Measurements from ENCODE around the gene SETD5. TPM values are rescaled to one million over a fixed set of nuclear protein-coding genes. Genes with fewer than 3 reads are reported as not detected.

SETD5 gene
- total and polyA plus RNA-seq, 2 donors (not counting 1 experiment from before 2014, with no cell fraction given): 53.7 to 62.5 TPM

- DNase-seq (ENCODE audit: low read depth in 2 of 2): no peak
- peaks cover 2% of the 10 kb centered on the region for H3K4me1 ChIP-seq (ENCODE audit: control insufficient read depth, extremely low read depth, insufficient read depth, low read length)
- peaks cover 17% of the 10 kb centered on the region for H3K36me3 ChIP-seq (ENCODE audit: control insufficient read depth, insufficient read depth, low read length)
- H3K9ac ChIP-seq (ENCODE audit: insufficient read depth, low read length): no peak overlapping the region
- no peaks in the 10 kb centered on the region for H4K20me1 ChIP-seq (ENCODE audit: control insufficient read depth, extremely low read depth, insufficient read depth, low read length)
- H3K4me3 ChIP-seq (replicated peaks in 1 of 4; ENCODE audit: control extremely low read depth in 1 of 4, insufficient read depth in 1 of 4, low read depth in 3 of 4, low read length in 4 of 4): no peak overlapping the region
- TF ChIP-seq EZH2 (IDR thresholded peaks at IDR 0.05; ENCODE audit: low read length, missing control alignments): no peak
- no peak for TF ChIP-seq CTCF (conservative IDR thresholded peaks at IDR 0.05 in 1 of 2, IDR thresholded peaks at IDR 0.05 in 1 of 2; ENCODE audit: low read depth in 1 of 2, low read length in 2 of 2)
- H3K27me3 ChIP-seq (ENCODE audit: control insufficient read depth, insufficient read depth, low read length): no peaks in the 10 kb centered on the region
- H3K4me2 ChIP-seq (ENCODE audit: extremely low read depth, insufficient read depth, low read length): no peak overlapping the region
- H3K9me3 ChIP-seq (ENCODE audit: control insufficient read depth, insufficient read depth, low read depth, low read length): no peaks in the 10 kb centered on the region
- H3K27ac ChIP-seq (ENCODE audit: insufficient read depth, low read length): no peak overlapping the region
- H3K79me2 ChIP-seq (ENCODE audit: control insufficient read depth, insufficient read depth, low read length): peaks cover 77% of the 10 kb centered on the region
- H2AFZ ChIP-seq (ENCODE audit: low read length): no peak overlapping the region
Observed at GRCh38 chr3:9428411-9428810, 31.0 kb downstream of the SETD5 start.

GRCh38 chr3:9430733-9431132, 33.3 kb downstream of the SETD5 start:
- no peak overlapping the region for H2AFZ ChIP-seq (ENCODE audit: low read length)
- no peak overlapping the region for H3K4me2 ChIP-seq (ENCODE audit: extremely low read depth, insufficient read depth, low read length)
- H3K4me3 ChIP-seq (replicated peaks in 1 of 4; ENCODE audit: control extremely low read depth in 1 of 4, insufficient read depth in 1 of 4, low read depth in 3 of 4, low read length in 4 of 4): no peak overlapping the region
- TF ChIP-seq CTCF (conservative IDR thresholded peaks at IDR 0.05 in 1 of 2, IDR thresholded peaks at IDR 0.05 in 1 of 2; ENCODE audit: low read depth in 1 of 2, low read length in 2 of 2): no peak
- TF ChIP-seq EZH2 (IDR thresholded peaks at IDR 0.05; ENCODE audit: low read length, missing control alignments): no peak
- no peaks in the 10 kb centered on the region for H3K27me3 ChIP-seq (ENCODE audit: control insufficient read depth, insufficient read depth, low read length)
- H3K4me1 ChIP-seq (ENCODE audit: control insufficient read depth, extremely low read depth, insufficient read depth, low read length): no peaks in the 10 kb centered on the region
- H3K79me2 ChIP-seq (ENCODE audit: control insufficient read depth, insufficient read depth, low read length): peaks cover 61% of the 10 kb centered on the region
- H3K36me3 ChIP-seq (ENCODE audit: control insufficient read depth, insufficient read depth, low read length): peaks cover 27% of the 10 kb centered on the region
- H4K20me1 ChIP-seq (ENCODE audit: control insufficient read depth, extremely low read depth, insufficient read depth, low read length): no peaks in the 10 kb centered on the region
- no peak overlapping the region for H3K27ac ChIP-seq (ENCODE audit: insufficient read depth, low read length)
- no peaks in the 10 kb centered on the region for H3K9me3 ChIP-seq (ENCODE audit: control insufficient read depth, insufficient read depth, low read depth, low read length)
- no peak overlapping the region for H3K9ac ChIP-seq (ENCODE audit: insufficient read depth, low read length)
- no peak for DNase-seq (ENCODE audit: low read depth in 2 of 2)

- Histone ChIP-seq H3K9me3 (ENCODE audit: control insufficient read depth, insufficient read depth, low read depth, low read length) (no peaks in the 10 kb centered on the region), H4K20me1 (ENCODE audit: control insufficient read depth, extremely low read depth, insufficient read depth, low read length) (no peaks in the 10 kb centered on the region), H3K9ac (ENCODE audit: insufficient read depth, low read length) (no peak overlapping the region), H2AFZ (ENCODE audit: low read length) (no peak overlapping the region), H3K4me3 (replicated peaks in 1 of 4; ENCODE audit: control extremely low read depth in 1 of 4, insufficient read depth in 1 of 4, low read depth in 3 of 4, low read length in 4 of 4) (no peak overlapping the region), H3K27me3 (ENCODE audit: control insufficient read depth, insufficient read depth, low read length) (no peaks in the 10 kb centered on the region), H3K79me2 (ENCODE audit: control insufficient read depth, insufficient read depth, low read length) (peaks cover 47% of the 10 kb centered on the region), H3K36me3 (ENCODE audit: control insufficient read depth, insufficient read depth, low read length) (peaks cover 26% of the 10 kb centered on the region), H3K27ac (ENCODE audit: insufficient read depth, low read length) (no peak overlapping the region), H3K4me1 (ENCODE audit: control insufficient read depth, extremely low read depth, insufficient read depth, low read length) (no peaks in the 10 kb centered on the region), H3K4me2 (ENCODE audit: extremely low read depth, insufficient read depth, low read length) (no peak overlapping the region)
- TF ChIP-seq CTCF (conservative IDR thresholded peaks at IDR 0.05 in 1 of 2, IDR thresholded peaks at IDR 0.05 in 1 of 2; ENCODE audit: low read depth in 1 of 2, low read length in 2 of 2): no peak
- TF ChIP-seq EZH2 (IDR thresholded peaks at IDR 0.05; ENCODE audit: low read length, missing control alignments): no peak
- DNase-seq (ENCODE audit: low read depth in 2 of 2): no peak
Observed at GRCh38 chr3:9433627-9434521, 36.5 kb downstream of the SETD5 start.

All from fibroblast of lung (primary cell).